Subcutaneous abdominal adipose tissue (tissue), 5 donors: Measurements from ENCODE around the gene KIAA0753.

Experiments used
- H3K27ac ChIP-seq: one replicate; pipeline ENCODE4 v1.7.0; 2013; ENCODE audit warnings: low read depth, mild to moderate bottlenecking, inconsistent platforms, low read length, moderate library complexity
- H3K27me3 ChIP-seq, 5 donors: one replicate each; pipeline ENCODE4 v1.7.0; 2013; ENCODE audit warnings: low read length in 5 of 5, inconsistent platforms in 1 of 5; ENCODE audit not compliant: control insufficient read depth in 5 of 5, insufficient read depth in 4 of 5
- H3K36me3 ChIP-seq, 5 donors: one replicate each; pipeline ENCODE4 v1.7.0; 2013; ENCODE audit warnings: low read length in 5 of 5; ENCODE audit not compliant: control insufficient read depth in 5 of 5, insufficient read depth in 5 of 5
- H3K4me1 ChIP-seq, 5 donors: one replicate each; pipeline ENCODE4 v1.7.0; 2013; ENCODE audit warnings: low read length in 5 of 5, mild to moderate bottlenecking in 3 of 5, moderate library complexity in 1 of 5; ENCODE audit not compliant: control insufficient read depth in 5 of 5, insufficient read depth in 5 of 5
- H3K4me3 ChIP-seq, 5 donors: one replicate each; pipeline ENCODE4 v1.7.0; 2013; ENCODE audit warnings: low read length in 5 of 5, low read depth in 1 of 5
- H3K9ac ChIP-seq, 5 donors: one replicate each; pipeline ENCODE4 v1.7.0; 2013; ENCODE audit warnings: low read length in 5 of 5, mild to moderate bottlenecking in 4 of 5, moderate library complexity in 3 of 5
- H3K9me3 ChIP-seq, 5 donors: one replicate each; pipeline ENCODE4 v1.7.0; 2013; ENCODE audit warnings: low read length in 5 of 5; ENCODE audit not compliant: control insufficient read depth in 5 of 5
- donor health status: healthy.
- donor health status: healthy.
- donor health status: healthy.
- donor health status: healthy.
- donor health status: healthy.

KIAA0753 gene

GRCh38 chr17:6681176-6681575 is 40.7 kb upstream of the KIAA0753 start:
- Histone ChIP-seq H3K36me3 (no peaks in the 10 kb centered on the region), H3K27me3 (peaks cover 6 to 35% (median 22%) of the 10 kb centered on the region in 5 donors), H3K27ac (no peak overlapping the region), H3K4me1 (no peaks in the 10 kb centered on the region), H3K4me3 (no peak overlapping the region), H3K9ac (no peak overlapping the region), H3K9me3 (no peaks in the 10 kb centered on the region)

- Histone ChIP-seq H3K27me3 (peaks cover 6 to 34% (median 21%) of the 10 kb centered on the region in 5 donors), H3K4me3 (no peak overlapping the region), H3K9ac (no peak overlapping the region), H3K36me3 (no peaks in the 10 kb centered on the region), H3K4me1 (no peaks in the 10 kb centered on the region), H3K27ac (no peak overlapping the region), H3K9me3 (no peaks in the 10 kb centered on the region)
These were observed 38.7 kb upstream of the KIAA0753 start for GRCh38 chr17:6679241-6679640.

- peaks cover 6 to 31% (median 19%) of the 10 kb centered on the region in 5 donors for H3K27me3 ChIP-seq
- no peak overlapping the region for H3K4me3 ChIP-seq
- H3K27ac ChIP-seq: no peak overlapping the region
- H3K36me3 ChIP-seq: no peaks in the 10 kb centered on the region
- no peaks in the 10 kb centered on the region for H3K9me3 ChIP-seq
- H3K4me1 ChIP-seq: no peaks in the 10 kb centered on the region
- no peak overlapping the region for H3K9ac ChIP-seq
These were observed 37.4 kb upstream of the KIAA0753 start for GRCh38 chr17:6677946-6678345.

GRCh38 chr17:6677158-6677831 is 36.8 kb upstream of the KIAA0753 start:
- peaks cover 6 to 27% (median 19%) of the 10 kb centered on the region in 5 donors for H3K27me3 ChIP-seq
- H3K9me3 ChIP-seq: no peaks in the 10 kb centered on the region
- no peaks in the 10 kb centered on the region for H3K4me1 ChIP-seq
- no peak overlapping the region for H3K27ac ChIP-seq
- no peak overlapping the region for H3K4me3 ChIP-seq
- no peaks in the 10 kb centered on the region for H3K36me3 ChIP-seq
- no peak overlapping the region for H3K9ac ChIP-seq

GRCh38 chr17:6676802-6677157 is 36.3 kb upstream of the KIAA0753 start:
- Histone ChIP-seq H3K4me3 (no peak overlapping the region), H3K4me1 (no peaks in the 10 kb centered on the region), H3K27me3 (peaks cover 7 to 27% (median 19%) of the 10 kb centered on the region in 5 donors), H3K9ac (no peak overlapping the region), H3K36me3 (no peaks in the 10 kb centered on the region), H3K27ac (no peak overlapping the region), H3K9me3 (no peaks in the 10 kb centered on the region)

GRCh38 chr17:6675201-6675825 is 34.8 kb upstream of the KIAA0753 start:
- Histone ChIP-seq H3K27ac (no peak overlapping the region), H3K9ac (no peak overlapping the region), H3K4me1 (no peaks in the 10 kb centered on the region), H3K27me3 (peaks cover 13 to 27% (median 20%) of the 10 kb centered on the region in 5 donors), H3K9me3 (no peaks in the 10 kb centered on the region), H3K4me3 (no peak overlapping the region), H3K36me3 (no peaks in the 10 kb centered on the region)

GRCh38 chr17:6674586-6674985 is 34.1 kb upstream of the KIAA0753 start:
- no peak overlapping the region for H3K4me3 ChIP-seq
- no peaks in the 10 kb centered on the region for H3K36me3 ChIP-seq
- H3K27me3 ChIP-seq: peaks cover 13 to 27% (median 24%) of the 10 kb centered on the region in 5 donors
- H3K9me3 ChIP-seq: no peaks in the 10 kb centered on the region
- no peak overlapping the region for H3K27ac ChIP-seq
- no peak overlapping the region for H3K9ac ChIP-seq
- no peaks in the 10 kb centered on the region for H3K4me1 ChIP-seq

- no peaks in the 10 kb centered on the region for H3K36me3 ChIP-seq
- no peaks in the 10 kb centered on the region for H3K4me1 ChIP-seq
- H3K27ac ChIP-seq: no peak overlapping the region
- no peaks in the 10 kb centered on the region for H3K9me3 ChIP-seq
- H3K27me3 ChIP-seq: peaks cover 7 to 14% (median 11%) of the 10 kb centered on the region in 5 donors
- no peak overlapping the region for H3K4me3 ChIP-seq
- H3K9ac ChIP-seq: no peak overlapping the region
These were observed 30.9 kb upstream of the KIAA0753 start for GRCh38 chr17:6671431-6671830.

- peaks cover 7 to 14% (median 11%) of the 10 kb centered on the region in 5 donors for H3K27me3 ChIP-seq
- H3K36me3 ChIP-seq: no peaks in the 10 kb centered on the region
- no peak overlapping the region for H3K27ac ChIP-seq
- no peak overlapping the region for H3K4me3 ChIP-seq
- H3K9me3 ChIP-seq: no peaks in the 10 kb centered on the region
- peaks cover 0 to 3% (median 0%) of the 10 kb centered on the region in 5 donors for H3K4me1 ChIP-seq
- no peak overlapping the region for H3K9ac ChIP-seq
These were observed 30.5 kb upstream of the KIAA0753 start for GRCh38 chr17:6670999-6671398.

GRCh38 chr17:6670571-6670970 is 30.1 kb upstream of the KIAA0753 start:
- no peak overlapping the region for H3K27ac ChIP-seq
- H3K4me3 ChIP-seq: no peak overlapping the region
- no peaks in the 10 kb centered on the region for H3K9me3 ChIP-seq
- H3K9ac ChIP-seq: no peak overlapping the region
- no peaks in the 10 kb centered on the region for H3K36me3 ChIP-seq
- peaks cover 0 to 3% (median 0%) of the 10 kb centered on the region in 5 donors for H3K4me1 ChIP-seq
- peaks cover 7 to 14% (median 11%) of the 10 kb centered on the region in 5 donors for H3K27me3 ChIP-seq
